HEK293 (cell line): ENCODE data around the gene ARHGAP28.

Experiments
- BCL11A ChIP-seq: fragments of 450-650 bp; formaldehyde crosslinking; IDR thresholded peaks from 2 replicates; pipeline ENCODE4 v1.5.1; 2016; ENCODE audit warnings: low read depth, missing biosample characterization, missing genetic modification characterization
- BCL6B ChIP-seq: fragments of 450-650 bp; formaldehyde crosslinking; IDR thresholded peaks from 2 replicates; pipeline ENCODE4 v1.5.1; 2017; ENCODE audit warnings: missing biosample characterization, missing genetic modification characterization
- FEZF1 ChIP-seq: fragments of 450-650 bp; formaldehyde crosslinking; IDR thresholded peaks from 2 replicates; pipeline ENCODE4 v1.5.1; 2016; ENCODE audit warnings: missing biosample characterization, missing genetic modification characterization
- GLIS1 ChIP-seq: fragments of 450-650 bp; formaldehyde crosslinking; IDR thresholded peaks from 2 replicates; pipeline ENCODE4 v1.5.1; 2016; ENCODE audit warnings: missing biosample characterization, missing genetic modification characterization
- IKZF3 ChIP-seq: fragments of 450-650 bp; IDR thresholded peaks from 2 replicates; pipeline ENCODE4 v1.5.0; 2018; ENCODE audit warnings: missing biosample characterization, mild to moderate bottlenecking, missing genetic modification characterization, moderate library complexity
- KLF8 ChIP-seq: fragments of 450-650 bp; formaldehyde crosslinking; IDR thresholded peaks from 2 replicates; pipeline ENCODE4 v1.5.1; 2016; ENCODE audit warnings: missing biosample characterization, missing genetic modification characterization
- OVOL3 ChIP-seq: fragments of 450-650 bp; formaldehyde crosslinking; IDR thresholded peaks from 2 replicates; pipeline ENCODE4 v1.5.1; 2016; ENCODE audit warnings: missing biosample characterization, missing genetic modification characterization
- SP7 ChIP-seq: fragments of 450-650 bp; formaldehyde crosslinking; IDR thresholded peaks from 2 replicates; pipeline ENCODE4 v1.5.1; 2016; ENCODE audit warnings: missing biosample characterization, missing genetic modification characterization
- TCF7L2 ChIP-seq: IDR thresholded peaks from 2 replicates; pipeline ENCODE4 v1.6.1; 2011; ENCODE audit warnings: low read depth, mild to moderate bottlenecking, inconsistent platforms, low read length, moderate library complexity, borderline replicate concordance
- TRIM28 ChIP-seq: IDR thresholded peaks from 2 replicates; pipeline ENCODE4 v1.6.1; 2011; ENCODE audit warnings: low read length, control low read depth, borderline replicate concordance
- ZBTB1 ChIP-seq: fragments of 450-650 bp; formaldehyde crosslinking; IDR thresholded peaks from 2 replicates; pipeline ENCODE4 v1.5.1; 2016; ENCODE audit warnings: missing biosample characterization, missing genetic modification characterization
- ZBTB11 ChIP-seq: fragments of 450-650 bp; formaldehyde crosslinking; conservative IDR thresholded peaks from 2 replicates; pipeline ENCODE4 v1.5.1; 2016; ENCODE audit warnings: low read depth, missing biosample characterization, missing genetic modification characterization
- ZBTB7A ChIP-seq: fragments of 450-650 bp; formaldehyde crosslinking; IDR thresholded peaks from 2 replicates; pipeline ENCODE4 v1.5.1; 2016; ENCODE audit warnings: low read depth, missing biosample characterization, missing genetic modification characterization
- ZEB2 ChIP-seq: fragments of 450-650 bp; formaldehyde crosslinking; IDR thresholded peaks from 2 replicates; pipeline ENCODE4 v1.5.1; 2016; ENCODE audit warnings: missing biosample characterization, missing genetic modification characterization
- ZNF202 ChIP-seq: fragments of 450-650 bp; formaldehyde crosslinking; IDR thresholded peaks from 2 replicates; pipeline ENCODE4 v1.5.1; 2016; ENCODE audit warnings: missing biosample characterization, missing genetic modification characterization, borderline replicate concordance
- ZNF23 ChIP-seq: fragments of 450-650 bp; formaldehyde crosslinking; IDR thresholded peaks from 2 replicates; pipeline ENCODE4 v1.5.1; 2016; ENCODE audit warnings: missing biosample characterization, missing genetic modification characterization, borderline replicate concordance
- ZNF239 ChIP-seq: fragments of 450-650 bp; formaldehyde crosslinking; IDR thresholded peaks from 2 replicates; pipeline ENCODE4 v1.5.1; 2016; ENCODE audit warnings: missing biosample characterization, missing genetic modification characterization
- ZNF24 ChIP-seq: fragments of 450-650 bp; formaldehyde crosslinking; IDR thresholded peaks from 2 replicates; pipeline ENCODE4 v1.5.1; 2016; ENCODE audit warnings: missing biosample characterization, missing genetic modification characterization
- ZNF26 ChIP-seq: fragments of 450-650 bp; formaldehyde crosslinking; IDR thresholded peaks from 2 replicates; pipeline ENCODE4 v1.5.1; 2016; ENCODE audit warnings: missing biosample characterization, missing genetic modification characterization
- ZNF302 ChIP-seq: fragments of 450-650 bp; formaldehyde crosslinking; IDR thresholded peaks from 2 replicates; pipeline ENCODE4 v1.5.1; 2016; ENCODE audit warnings: missing biosample characterization, missing genetic modification characterization, low read depth
- ZNF473 ChIP-seq: fragments of 450-650 bp; formaldehyde crosslinking; IDR thresholded peaks from 2 replicates; pipeline ENCODE4 v1.5.1; 2017; ENCODE audit warnings: missing biosample characterization, missing genetic modification characterization
- ZNF48 ChIP-seq: fragments of 450-650 bp; formaldehyde crosslinking; IDR thresholded peaks from 2 replicates; pipeline ENCODE4 v1.5.1; 2016; ENCODE audit warnings: missing biosample characterization, missing genetic modification characterization
- ZNF501 ChIP-seq: fragments of 450-650 bp; formaldehyde crosslinking; IDR thresholded peaks from 2 replicates; pipeline ENCODE4 v1.5.1; 2016; ENCODE audit warnings: missing biosample characterization, missing genetic modification characterization
- ZNF580 ChIP-seq: fragments of 450-650 bp; formaldehyde crosslinking; IDR thresholded peaks from 2 replicates; pipeline ENCODE4 v1.5.1; 2016; ENCODE audit warnings: missing biosample characterization, missing genetic modification characterization
- ZNF600 ChIP-seq: fragments of 450-650 bp; formaldehyde crosslinking; IDR thresholded peaks from 2 replicates; pipeline ENCODE4 v1.5.1; 2016; ENCODE audit warnings: missing biosample characterization, missing genetic modification characterization
- ZNF629 ChIP-seq: fragments of 450-650 bp; formaldehyde crosslinking; IDR thresholded peaks from 2 replicates; pipeline ENCODE4 v1.5.1; 2017; ENCODE audit warnings: missing biosample characterization, missing genetic modification characterization
- ZNF645 ChIP-seq: fragments of 450-650 bp; formaldehyde crosslinking; IDR thresholded peaks from 2 replicates; pipeline ENCODE4; 2016; ENCODE audit warnings: missing biosample characterization, missing genetic modification characterization
- ZNF658 ChIP-seq: fragments of 450-650 bp; formaldehyde crosslinking; IDR thresholded peaks from 2 replicates; pipeline ENCODE4; 2016; ENCODE audit warnings: missing biosample characterization, missing genetic modification characterization
- ZNF660 ChIP-seq: fragments of 450-650 bp; IDR thresholded peaks from 2 replicates; pipeline ENCODE4 v1.5.1; 2018; ENCODE audit warnings: missing biosample characterization, mild to moderate bottlenecking, missing genetic modification characterization
- ZNF707 ChIP-seq: fragments of 450-650 bp; formaldehyde crosslinking; IDR thresholded peaks from 2 replicates; pipeline ENCODE4 v1.5.1; 2016; ENCODE audit warnings: missing biosample characterization, missing genetic modification characterization
- ZNF76 ChIP-seq: fragments of 450-650 bp; formaldehyde crosslinking; IDR thresholded peaks from 2 replicates; pipeline ENCODE4; 2016; ENCODE audit warnings: low read depth, missing biosample characterization, missing genetic modification characterization, borderline replicate concordance
- ZNF768 ChIP-seq: fragments of 450-650 bp; formaldehyde crosslinking; IDR thresholded peaks from 2 replicates; pipeline ENCODE4 v1.5.1; 2018; ENCODE audit warnings: missing biosample characterization, mild to moderate bottlenecking, missing genetic modification characterization
- ZNF792 ChIP-seq: fragments of 450-650 bp; formaldehyde crosslinking; IDR thresholded peaks from 2 replicates; pipeline ENCODE4 v1.5.1; 2016; ENCODE audit warnings: missing biosample characterization, missing genetic modification characterization
- ZSCAN18 ChIP-seq: fragments of 450-650 bp; formaldehyde crosslinking; IDR thresholded peaks from 2 replicates; pipeline ENCODE4 v1.5.1; 2016; ENCODE audit warnings: missing biosample characterization, missing genetic modification characterization

Gene ARHGAP28

GRCh38 chr18:6747646-6748045, 18.1 kb downstream of the ARHGAP28 start (continued):
- TF ChIP-seq ZNF48 (tag by site-specific recombination) (no peak), TCF7L2 (no peak), ZNF707 (tag by site-specific recombination) (no peak), ZNF501 (tag by site-specific recombination) (no peak), TRIM28 (no peak), ZNF645 (tag by site-specific recombination) (no peak), ZNF76 (no peak), ZNF23 (no peak), OVOL3 (no peak), ZNF660 (0 out of 2 replicates have a peak, but pooled peaks have one; percentile 42), ZNF24 (no peak), GLIS1 (peak; percentile 37; the same call in 1 of the 2 replicates), IKZF3 (tag by site-specific recombination) (no peak), ZNF580 (0 out of 2 replicates have a peak, but pooled peaks have one; percentile 32), ZNF202 (no peak), ZNF302 (no peak), FEZF1 (tag by site-specific recombination) (no peak), BCL6B (tag by site-specific recombination) (no peak), ZEB2 (peak; percentile 48; the same call in 1 of the 2 replicates), ZNF239 (tag by site-specific recombination) (no peak), ZNF792 (tag by site-specific recombination) (0 out of 2 replicates have a peak, but pooled peaks have one; percentile 47), ZNF658 (tag by site-specific recombination) (no peak), ZNF26 (tag by site-specific recombination) (no peak), ZNF629 (tag by site-specific recombination) (peak; percentile 66), ZSCAN18 (tag by site-specific recombination) (no peak), ZNF473 (tag by site-specific recombination) (no peak), ZNF600 (tag by site-specific recombination) (peak; percentile 66), ZBTB1 (no peak), SP7 (tag by site-specific recombination) (peak; percentile 49; the same call in 1 of the 2 replicates), ZBTB11 (tag by site-specific recombination) (0 out of 2 replicates have a peak, but pooled peaks have one; percentile 29), KLF8 (no peak), ZBTB7A (tag by site-specific recombination) (no peak), ZNF768 (tag by site-specific recombination) (no peak), BCL11A (tag by site-specific recombination) (0 out of 2 replicates have a peak, but pooled peaks have one; percentile 23)
